Posterior cingulate gyrus (tissue), 11 donors: ENCODE results near the gene SMIM32.

Source experiments
- DNase-seq, 10 donors: peaks; one replicate each; pipeline versions ENCODE4 v3.0.0 to v3.0.0-alpha.2; 2020 to 2021; ENCODE audit warnings: mixed read lengths in 3 of 10
- intact Hi-C: fragments of 100-400 bp; cut with DNase I; formaldehyde crosslinking; loops from one replicate; pipeline ENCODE4 v1.15.1; 2023

Gene SMIM32

DNA sequence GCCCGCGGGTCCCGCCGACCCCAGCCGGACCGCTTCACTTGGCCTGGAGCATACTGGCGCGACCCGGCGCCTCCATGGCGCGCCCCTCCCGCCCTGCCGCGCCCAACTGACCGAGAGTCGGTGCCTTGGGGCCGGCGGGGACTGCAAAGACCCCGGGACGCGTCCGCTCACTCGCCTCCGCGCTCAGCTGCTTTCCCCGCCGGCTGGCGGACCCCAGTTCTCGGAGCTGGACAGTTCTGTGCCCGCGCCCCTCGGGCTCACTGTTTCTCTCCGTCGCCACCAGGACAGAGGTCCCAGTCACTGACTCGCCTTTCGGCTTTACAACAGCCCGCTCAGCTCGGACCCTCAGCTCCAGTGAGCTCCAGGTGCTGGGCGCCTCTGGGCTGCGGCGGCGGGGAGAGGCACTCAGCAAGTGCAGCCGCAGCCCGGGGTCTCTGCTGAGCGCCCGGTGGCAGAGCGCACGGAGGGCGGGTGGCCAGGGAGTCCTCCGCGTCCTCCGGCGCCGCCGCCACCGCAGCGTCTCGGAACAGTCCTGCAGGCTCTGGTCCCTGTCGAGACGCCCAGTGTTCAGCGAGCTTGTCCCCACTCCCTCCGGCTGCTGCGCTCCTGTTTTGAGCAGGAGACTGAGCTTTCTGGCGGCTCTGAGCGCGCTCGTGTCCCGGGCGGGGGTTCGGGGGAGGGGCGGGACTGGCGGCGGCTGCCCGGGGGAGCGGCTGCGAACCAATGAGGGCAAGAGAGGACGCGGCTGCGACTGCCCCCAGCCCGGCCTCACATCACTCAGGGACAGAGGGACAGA lies at the start of gene SMIM32:
Gene SMIM32 (minus strand): TSS at position 637 of the 796 bp plus-strand sequence. CDS start 638 bp downstream, outside the sequence.
- intact Hi-C loops = no loop called here
- peak in 9 of 10 donors; percentile 27 to 89 (median 45) for DNase-seq

DNA sequence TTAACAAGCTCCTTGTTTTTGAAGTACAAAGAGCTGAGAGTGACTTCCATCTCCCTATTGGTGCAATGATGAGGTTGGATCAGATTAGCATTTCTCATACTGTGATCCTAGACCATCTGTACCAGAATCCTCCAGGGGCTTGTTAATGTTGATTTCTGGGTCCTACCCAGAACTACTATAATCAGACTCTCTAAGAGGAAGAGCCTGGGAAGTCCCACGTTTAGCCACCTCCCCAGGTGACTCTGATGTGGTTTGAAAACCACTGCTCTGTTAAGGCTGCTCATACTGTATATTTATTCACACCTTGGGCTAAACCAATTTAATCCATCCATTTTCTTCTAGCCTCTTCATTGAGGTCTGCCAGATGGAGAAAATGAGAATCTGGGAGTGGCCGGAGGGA lies 49.6 kb upstream of the SMIM32 start:
- intact Hi-C loops = no loop called here
- no peak for DNase-seq

DNA sequence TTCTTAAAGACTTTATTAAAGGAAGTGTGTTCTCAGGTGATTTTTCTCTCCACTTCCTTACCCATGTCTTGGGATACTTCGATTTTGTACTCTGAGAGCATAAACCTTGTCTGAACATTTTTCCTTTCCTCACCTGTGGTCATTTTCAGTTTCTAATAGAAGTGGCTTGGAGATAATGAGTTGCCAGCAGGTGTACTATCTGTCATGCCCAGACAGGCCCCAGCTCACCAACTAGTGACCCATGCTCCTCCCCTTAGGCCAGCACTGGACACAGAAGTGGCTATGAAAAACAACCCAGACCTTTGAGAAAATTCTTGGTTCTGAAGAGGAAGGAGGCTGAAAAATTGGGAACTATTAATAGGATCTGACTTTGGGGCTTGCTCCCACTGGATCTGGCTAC lies 49.2 kb upstream of the SMIM32 start:
- intact Hi-C loops = no loop called here

DNA sequence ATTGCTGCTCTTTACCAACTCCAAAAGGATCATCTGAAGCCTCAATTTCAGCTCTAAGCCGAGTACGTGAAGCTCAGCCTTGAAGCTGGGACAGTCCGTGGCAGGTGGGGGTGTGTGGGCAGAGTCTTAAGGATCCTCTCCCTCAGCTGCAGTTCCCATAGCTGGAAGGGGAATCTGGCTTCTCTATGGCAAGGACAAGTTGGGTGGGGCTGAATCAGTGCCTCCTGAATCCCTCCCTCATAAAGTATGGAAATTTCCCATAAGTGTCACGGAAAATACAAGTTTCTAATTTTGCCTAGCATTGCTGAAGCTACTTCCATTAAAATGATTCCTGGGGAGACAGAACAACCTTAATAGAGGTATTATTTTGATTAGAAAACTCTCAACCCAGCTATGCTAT lies 47.9 kb upstream of the SMIM32 start:
- DNase-seq = no peak
- intact Hi-C loops = no loop called here

More for the DNA sequence above, 49.2 kb upstream of the SMIM32 start:
- DNase-seq = no peak

DNA sequence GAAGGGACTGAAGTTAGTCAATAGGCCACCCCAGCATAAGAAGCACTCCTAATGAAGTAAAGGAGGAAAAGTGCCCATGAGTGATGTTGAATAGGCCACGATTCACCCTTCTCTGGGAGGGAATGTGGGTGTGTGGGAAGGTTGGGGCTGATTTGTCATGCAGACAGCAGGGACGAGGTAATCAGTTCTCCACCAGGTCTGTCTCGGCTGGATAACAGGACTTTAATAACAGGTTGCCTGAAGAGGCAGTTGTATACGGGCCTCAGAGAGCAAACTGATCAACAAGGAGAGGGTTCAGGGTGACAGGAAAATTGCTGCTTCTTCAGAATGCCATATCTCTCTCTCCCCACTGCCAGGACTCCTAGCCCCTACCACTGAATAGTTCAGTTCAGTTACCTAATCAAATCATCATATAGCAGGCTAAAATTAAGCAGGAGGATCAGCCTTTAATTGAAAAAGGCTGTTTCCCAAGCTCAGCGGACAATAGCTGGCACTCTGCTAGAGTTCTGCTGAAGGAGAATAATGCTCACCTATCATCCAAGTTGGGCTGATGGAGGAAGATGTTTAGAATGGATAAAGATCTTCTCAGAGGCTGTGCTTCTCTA lies 43.6 kb upstream of the SMIM32 start:
- no peak for DNase-seq
- intact Hi-C loops = no loop called here

DNA sequence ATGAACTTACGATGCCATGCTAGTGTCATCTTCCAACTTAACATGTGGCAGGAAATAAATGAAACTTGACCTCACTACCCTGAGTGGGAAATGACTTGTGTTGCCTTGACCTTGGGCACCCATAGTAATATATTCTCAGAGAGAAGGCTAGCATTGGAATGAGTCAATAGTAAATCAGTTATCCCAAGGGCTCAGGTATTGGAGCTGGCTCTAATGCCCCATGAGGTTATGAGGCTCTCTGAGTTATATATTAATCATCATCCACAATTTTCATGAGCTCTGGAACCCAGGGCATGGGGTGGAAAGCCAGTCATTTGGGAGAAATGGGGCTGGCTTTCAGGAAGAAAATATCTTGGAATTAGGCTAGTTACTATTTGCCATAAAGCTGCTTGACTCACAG lies 42.4 kb upstream of the SMIM32 start:
- DNase-seq = no peak
- intact Hi-C loops = no loop called here

DNA sequence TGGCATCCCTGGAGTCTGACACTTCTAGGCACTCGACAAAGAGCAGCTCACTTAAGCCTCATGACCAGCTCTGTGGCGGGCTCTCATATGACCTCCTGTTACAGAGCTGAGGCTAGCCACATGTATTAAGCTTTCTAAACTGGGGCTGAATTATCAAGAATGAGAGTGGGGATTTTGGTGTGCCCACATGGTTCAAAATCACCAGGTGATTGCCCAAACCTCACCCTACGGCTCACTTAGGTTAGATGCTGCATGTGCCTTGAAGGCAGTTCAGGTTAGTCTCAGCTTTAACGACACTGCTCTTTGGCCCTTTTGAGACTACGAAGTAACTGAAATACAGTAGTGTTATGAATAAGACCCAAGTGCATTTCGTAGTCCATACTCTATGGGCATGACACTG lies 39.4 kb upstream of the SMIM32 start:
- intact Hi-C loops = no loop called here
- no peak for DNase-seq

DNA sequence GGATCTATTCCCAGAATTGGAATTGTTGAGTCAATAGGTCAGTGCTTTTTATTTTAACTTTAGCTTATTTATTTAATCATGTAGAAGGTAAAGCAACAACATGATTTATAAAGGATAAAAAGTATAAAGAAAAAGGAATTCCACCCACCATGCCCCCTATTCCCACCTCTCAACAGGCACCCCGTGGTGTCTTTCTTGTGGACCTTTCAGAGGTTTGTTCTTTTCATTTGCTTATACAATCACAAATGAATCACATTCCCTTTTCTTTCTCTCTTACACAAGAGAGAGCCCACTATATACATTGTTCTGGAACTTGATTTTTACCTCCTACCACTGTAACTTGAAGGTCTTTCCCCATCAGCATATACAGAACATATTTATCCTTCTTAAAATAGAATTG lies 37.2 kb upstream of the SMIM32 start:
- no peak for DNase-seq
- intact Hi-C loops = no loop called here

DNA sequence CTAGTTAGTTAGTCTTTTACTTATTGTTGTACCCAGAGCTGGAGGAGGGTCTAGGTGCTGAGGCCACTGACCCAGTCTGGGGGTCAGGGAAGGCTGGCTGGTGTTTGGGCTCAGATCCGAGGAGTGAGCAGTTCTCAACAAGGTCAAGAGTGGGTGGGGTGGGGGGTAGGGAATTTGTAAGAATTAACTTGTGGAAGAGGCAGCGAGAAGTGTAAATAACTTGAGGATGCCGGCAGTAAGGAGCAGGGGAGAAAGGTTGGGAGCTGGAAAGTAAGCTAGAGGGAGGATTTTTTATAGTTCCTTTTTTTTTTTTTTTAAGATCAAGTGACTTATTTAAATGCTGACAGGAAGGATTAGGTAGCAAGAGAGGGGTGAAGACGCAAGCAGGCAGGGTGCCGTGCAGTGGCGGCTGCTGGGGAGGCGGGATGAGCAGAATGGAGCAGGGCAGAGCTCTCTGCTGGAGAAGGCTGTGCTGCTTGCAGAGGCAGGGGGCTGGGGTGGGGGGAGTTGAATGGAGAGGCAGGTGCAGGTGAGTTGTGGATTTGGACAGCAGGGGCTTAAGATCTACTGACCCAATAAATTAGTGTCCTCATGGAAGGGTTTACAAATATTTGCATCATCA lies 35.3 kb upstream of the SMIM32 start:
- intact Hi-C loops = no loop called here
- no peak for DNase-seq

DNA sequence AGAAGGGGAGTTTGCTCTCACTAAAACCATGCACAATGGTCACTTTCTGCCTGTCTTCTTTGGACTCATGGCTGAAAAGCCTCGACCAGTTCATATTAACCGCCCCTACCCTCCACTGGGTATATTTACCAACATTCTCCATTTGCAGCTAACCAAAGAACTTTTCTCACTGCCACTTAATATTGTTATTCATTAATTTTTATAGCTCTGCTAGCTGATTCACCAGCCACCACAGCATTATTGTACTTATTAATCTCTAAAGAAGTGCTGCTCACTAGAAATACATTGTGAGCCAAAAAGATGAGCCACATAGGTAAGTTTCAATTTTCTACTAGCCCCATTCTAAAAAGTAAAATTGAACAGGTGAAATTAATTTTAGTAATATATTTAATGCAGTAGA lies 33.4 kb upstream of the SMIM32 start:
- intact Hi-C loops = no loop called here
- DNase-seq = no peak

DNA sequence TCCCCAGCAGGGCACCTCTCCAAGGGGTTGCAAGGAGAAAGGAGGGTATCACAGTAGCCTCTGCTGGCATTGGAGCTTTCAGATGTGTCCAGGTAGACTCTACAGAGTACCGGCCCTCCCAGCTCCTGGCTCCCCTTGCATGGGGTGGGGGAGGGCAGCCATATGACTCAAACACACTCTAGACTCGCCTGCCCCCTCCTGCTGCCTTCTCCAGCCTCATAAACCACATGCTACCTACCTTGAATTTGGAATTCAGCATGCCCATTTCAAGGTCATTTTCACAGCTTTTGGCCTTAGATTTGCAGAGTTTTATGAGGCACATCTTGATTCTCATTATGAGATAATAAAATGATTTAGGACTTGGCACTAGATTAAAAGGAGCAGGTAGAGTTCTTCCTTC lies 32.8 kb upstream of the SMIM32 start:
- intact Hi-C loops = no loop called here
- DNase-seq = no peak

DNA sequence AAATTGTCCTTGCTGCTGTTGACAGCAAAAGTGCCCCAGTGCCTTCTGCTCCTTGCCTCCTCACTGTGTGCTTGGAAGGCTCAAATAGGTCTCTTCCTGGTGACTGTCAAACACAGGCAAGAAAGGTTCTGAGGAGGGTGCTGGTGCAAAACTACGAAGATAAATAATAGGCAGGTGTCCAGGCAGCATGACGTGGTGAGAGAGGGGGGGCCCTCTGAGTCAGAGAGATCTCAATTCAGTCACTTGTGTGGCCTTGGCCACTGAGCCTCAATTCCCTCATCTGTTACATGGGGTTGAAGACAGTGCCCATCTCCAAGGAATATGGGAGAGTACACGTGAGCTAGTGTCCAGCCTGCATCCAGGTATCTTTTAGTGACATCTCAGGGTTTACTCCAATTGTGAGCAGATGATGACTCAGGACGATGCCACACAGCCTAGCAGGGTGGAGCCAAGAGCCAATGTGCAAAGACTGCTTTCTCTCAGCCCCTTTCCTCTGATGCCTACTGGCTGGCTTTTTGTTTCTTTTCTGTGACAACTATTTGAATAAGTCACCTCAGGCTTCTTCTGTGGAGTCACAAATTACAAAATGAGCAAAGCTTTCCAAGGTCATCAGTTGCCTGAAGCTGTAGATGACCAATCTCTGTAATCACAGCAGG lies 29.7 kb upstream of the SMIM32 start:
- no peak for DNase-seq
- intact Hi-C loops = no loop called here

DNA sequence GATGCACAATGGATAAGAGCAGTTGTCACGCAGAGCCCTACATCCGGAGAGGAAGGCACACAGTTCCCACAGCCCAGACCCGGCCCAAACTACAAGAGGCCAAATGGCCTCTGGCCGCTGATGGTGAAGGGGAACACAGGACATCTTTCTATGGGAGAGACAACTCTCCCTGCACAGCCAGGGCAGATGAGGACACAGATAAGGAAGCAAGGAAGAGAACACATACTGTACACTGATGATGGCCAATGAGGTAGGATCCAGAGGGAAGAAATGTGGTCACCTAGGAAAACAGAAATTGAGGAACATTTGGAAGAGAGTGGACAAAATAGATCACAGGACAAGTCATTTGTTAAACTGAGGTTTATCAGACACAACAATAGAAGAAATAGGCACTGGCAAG lies 28.4 kb upstream of the SMIM32 start:
- intact Hi-C loops = no loop called here
- no peak for DNase-seq

DNA sequence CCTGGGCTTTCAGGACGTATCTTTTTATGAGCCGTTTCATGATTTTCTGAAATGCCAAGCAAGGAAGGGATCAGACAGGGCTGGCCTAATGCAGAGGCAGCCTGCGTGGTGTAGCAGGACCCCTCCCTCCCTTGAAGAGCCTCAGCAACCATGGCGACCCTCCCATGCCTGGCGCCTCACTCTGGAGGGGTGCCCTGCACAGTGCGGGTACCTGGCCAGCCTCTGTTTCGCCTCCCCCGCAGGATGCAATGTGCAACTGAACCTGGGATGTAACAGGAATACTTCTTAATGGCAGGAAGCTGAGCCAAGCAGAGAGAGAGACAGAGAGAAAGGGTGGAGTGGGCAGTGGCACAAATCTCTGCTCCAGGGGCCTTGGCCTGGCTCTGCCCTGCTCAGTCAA lies 23.3 kb upstream of the SMIM32 start:
- DNase-seq = peak in 1 of 10 donors; percentile 46
- intact Hi-C loops = no loop called here

DNA sequence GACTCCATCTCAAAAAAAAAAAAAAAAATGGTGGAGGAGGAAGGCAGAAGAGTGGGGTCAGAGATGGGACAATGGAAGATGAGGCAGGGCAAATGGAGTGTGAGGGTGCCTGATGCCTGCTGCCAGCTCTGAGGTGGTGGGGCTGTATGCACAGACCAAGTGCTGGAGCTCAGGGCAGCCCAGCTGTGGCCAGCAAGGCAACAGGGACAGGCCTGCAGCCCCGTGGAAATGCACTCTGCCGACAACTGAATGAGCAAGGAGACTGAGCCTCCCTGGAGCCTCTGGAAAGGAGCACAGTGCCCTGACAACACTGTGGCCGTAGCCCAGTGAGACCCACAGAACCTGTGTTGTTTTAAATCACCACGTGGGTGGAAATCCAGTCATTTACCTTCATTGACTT lies 22.9 kb upstream of the SMIM32 start:
- intact Hi-C loops = no loop called here
- peak in 2 of 10 donors; percentile 25 to 68 for DNase-seq

DNA sequence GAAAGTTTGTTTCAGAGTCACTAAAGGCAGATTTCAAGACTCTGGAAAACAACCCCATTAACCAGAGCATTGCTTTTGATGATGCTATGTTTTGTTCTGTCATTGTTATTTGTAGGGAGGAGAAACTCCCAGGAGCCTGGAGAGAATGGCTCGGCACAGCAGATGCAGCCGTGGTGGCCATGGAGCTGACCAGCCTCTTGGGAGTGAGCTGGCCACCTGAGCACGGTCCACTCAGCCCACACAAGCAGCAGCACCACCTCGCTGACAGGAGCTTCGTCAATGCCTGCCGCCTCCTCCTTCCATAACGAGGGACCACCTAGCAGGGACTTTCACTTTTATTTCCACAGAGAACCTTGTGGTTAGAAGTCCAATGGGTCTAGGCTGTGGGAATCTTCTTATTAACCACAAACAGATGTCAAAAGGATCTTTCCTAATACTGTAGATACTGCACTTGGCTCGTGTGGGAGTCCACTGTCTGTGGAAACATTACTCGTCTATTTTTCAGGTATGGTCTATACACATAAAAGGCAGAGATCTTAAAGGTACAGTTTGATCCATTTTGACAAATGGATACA lies 21.0 kb upstream of the SMIM32 start:
- intact Hi-C loops = no loop called here
- DNase-seq = no peak

DNA sequence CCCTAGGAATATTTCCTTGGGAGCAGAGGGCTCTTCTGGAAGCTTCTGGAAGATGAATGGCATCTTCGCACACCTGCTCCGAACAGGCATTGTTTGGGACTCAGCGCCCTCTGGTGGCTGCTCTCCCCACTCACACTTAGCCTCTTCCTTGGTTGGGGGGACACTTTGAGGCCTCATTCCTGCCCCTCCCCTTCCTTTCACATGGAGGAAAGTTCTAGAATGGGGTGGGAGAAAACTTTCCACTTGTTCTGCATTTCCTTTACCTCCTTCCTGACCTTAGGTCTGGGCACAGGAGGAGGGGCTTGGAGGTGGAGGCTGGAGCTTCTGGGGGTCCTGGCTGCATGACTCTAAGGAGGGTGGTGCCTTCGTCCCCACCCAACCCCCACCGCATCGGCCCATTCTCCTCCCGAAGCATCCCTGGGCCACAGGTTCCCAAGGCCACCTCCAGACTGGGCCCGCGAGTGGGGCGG lies 19.3 kb upstream of the SMIM32 start:
- DNase-seq = peak in 7 of 10 donors; percentile 44 to 92 (median 52)
- intact Hi-C loops = loop anchor here (1.0 kb wide), 1 partner anchor 267 kb away; no protein-coding TSS in a partner anchor

DNA sequence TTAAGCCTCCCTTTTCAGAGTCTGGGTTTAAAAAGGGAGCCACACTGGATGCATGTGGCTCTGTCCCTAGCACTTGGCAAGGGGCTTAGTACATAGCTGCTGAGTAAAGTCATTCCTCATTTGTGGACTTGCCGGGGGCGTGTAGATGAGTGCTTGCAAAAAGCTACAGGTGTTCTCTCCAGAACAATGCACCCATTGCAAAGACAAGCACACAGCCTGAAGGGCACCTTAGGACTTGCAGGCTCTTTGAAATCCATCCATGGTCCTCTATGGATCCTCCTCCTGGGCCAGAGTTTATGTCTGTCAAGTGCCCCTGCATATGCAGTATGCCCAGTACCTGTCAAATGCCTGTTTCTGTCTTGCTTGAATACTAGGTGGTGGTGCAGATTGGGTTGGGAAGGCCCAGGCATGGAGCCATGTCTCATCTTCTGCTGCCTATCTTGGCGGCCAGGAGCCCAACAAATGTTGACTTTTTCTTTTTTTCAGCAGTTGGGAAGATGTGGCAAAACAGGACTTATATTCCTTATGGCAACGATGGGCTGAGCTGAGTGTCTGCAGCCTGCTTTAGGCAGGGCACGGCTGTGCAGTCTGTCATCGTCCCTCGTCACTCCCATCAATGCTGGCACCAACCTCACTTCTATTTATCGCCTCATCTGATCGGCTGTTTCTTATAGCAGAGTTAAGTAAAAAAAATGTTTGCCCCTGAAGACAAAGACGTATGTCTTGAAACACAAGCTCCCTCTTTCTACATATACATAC lies 18.5 kb upstream of the SMIM32 start:
- intact Hi-C loops = loop anchor here (1.0 to 2.0 kb wide), 2 partner anchors 266 to 325 kb away; no protein-coding TSS in a partner anchor
- no peak for DNase-seq

DNA sequence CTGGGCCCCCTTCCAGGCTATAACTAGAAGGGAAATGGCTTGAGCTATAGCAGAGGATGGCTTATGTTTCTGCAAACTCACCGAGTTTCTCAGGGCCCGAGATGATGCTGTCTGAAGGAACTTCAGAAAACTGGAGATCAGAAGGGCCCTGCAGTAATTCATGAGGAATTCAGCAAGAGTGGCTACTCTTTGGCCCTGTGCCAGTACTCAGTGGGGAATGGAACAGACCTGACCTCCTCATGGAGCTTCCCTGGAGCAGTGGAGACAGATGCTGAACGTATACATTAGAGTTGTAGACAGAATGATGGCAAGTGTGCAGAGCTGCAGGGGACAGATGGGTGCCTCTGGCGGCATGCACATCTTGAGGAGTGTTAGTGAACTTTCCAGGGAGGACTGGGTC lies 17.3 kb upstream of the SMIM32 start:
- intact Hi-C loops = loop anchor here (2.0 kb wide), 1 partner anchor 323 kb away; no protein-coding TSS in a partner anchor
- DNase-seq = no peak
